Ureter (tissue), 1 donor: ENCODE results near the gene USE1. TPM values are rescaled to one million over a fixed set of nuclear protein-coding genes. Genes with fewer than 3 reads are reported as not detected.

ENCODE experiments used
- DNase-seq: peaks from one replicate; pipeline ENCODE4 v3.0.0-alpha.2; 2020; ENCODE audit warnings: low spot score
- total RNA-seq: library from RNA; stranded (reverse); gene quantifications from one replicate; pipeline ENCODE4 v1.2.4, GENCODE V29; 2023
- donor health status: DM: yes; HTN: yes; CAD: no.

Gene USE1
- total RNA-seq, 1 donor from 2014 or later, result 20.2 TPM

DNA sequence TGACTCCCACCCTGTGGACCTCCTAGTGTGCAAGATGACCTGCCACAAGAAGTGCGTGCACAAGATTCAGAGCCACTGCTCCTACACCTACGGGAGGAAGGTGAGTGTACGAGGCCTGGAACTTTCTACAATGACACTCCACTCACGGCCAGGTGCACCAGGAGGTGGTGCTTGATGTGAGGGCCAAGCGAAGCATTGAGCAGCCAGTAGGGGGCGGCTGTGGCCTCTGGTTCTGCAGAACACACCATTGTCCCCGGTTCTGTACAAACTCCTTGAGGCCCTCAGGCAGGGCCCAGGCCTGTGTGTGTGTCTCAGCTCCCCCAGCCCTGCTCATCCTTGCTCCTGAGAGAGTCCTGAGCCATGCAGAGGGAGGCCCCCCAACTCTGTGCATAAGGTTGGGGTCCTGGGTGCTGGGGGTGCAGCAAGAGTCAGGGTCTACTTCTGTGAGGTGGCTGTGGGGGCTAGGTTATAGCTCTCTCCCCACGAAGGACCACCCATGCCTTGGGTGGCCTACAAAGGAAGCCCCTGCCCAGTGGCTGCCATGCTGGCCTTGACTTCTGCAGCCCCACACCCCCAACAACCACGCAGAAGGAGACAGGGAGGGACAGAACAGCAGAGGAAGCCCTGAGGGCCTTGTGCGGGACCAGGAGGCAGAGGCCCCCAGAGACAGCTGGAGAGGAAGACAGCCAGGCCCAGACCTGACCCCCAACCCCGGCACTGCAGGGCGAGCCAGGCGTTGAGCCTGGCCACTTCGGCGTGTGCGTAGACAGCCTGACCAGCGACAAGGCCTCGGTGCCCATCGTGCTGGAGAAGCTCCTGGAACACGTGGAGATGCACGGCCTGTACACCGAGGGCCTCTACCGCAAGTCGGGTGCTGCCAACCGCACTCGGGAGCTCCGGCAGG is 9.7 kb upstream of the USE1 start:
- DNase-seq, result no peak

DNA sequence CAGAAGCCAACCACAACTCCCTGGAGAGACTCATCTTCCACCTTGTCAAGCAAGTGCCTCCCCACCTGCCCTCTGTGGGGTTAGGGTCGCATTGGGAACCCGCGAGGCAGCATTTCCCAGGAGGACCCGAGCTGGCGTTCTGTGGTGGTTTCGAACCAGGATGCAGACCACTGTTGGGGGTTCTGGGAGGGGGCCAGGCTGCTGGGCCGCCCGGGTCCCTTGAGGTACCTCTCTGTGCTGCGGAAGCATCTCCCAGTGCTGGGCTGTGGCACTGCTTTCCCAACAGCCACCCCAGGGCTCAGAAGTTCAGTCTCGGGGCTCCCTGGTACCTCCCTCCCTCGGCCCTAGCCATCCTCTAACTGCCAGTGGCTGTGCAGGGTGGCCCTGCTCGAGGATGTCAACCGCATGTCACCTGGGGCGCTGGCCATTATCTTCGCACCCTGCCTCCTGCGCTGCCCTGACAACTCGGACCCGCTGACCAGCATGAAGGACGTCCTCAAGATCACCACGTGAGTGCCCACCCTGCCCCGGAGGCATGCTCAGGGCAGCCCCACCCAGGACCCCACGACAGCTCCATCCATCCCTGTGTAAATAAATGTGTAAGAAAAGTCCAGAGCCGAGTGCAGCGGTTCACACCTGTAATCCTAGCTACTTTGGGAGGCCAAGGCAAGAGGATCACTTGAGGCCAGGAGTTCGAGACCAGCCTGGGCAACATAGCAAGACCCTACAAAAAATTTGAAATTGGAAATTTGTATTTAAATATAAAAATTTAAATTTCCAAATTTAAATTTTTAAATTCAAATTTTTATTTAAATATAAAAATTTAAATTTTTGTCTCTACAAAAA is 8.2 kb upstream of the USE1 start:
- no peak for DNase-seq

DNA sequence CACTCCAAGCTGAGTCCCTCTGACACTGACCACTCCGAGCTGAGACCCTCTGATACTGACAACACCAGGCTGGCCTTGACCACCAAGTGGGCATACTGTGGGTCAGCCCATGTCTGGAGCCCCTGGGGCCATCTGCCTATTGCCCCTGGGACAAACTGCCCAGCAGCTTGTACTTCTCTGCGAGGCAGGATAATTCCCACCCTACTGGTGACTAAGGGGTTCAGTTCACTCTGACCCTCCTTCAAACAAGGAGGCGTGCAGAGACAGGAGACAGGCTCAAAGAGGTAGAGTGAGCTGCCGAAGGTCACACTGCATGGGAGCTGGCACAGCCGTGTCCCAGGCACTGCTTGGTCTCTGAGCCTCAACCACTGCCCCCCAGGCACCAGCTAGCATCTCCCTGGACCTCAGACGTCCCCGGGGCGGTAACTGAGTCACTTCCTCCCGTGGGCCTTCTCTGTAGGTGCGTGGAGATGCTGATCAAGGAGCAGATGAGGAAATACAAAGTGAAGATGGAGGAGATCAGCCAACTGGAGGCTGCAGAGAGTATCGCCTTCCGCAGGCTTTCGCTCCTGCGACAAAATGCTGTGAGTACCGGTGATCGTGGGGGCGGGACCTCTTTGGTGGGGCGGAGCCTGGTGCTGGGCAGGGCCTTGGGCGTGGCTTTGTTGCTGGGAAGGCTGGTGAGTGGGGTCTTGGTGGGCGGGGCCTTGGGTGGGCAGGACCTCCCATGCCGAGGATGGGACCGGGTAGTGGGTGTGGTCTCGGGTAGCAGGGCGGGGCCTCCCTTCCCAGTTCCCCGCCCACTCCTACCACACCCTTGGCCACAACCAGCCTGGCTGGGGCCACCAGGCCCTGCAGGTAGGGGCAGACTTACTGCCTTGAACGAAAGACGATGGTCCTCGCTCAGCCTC is 5.8 kb upstream of the USE1 start:
- no peak for DNase-seq

DNA sequence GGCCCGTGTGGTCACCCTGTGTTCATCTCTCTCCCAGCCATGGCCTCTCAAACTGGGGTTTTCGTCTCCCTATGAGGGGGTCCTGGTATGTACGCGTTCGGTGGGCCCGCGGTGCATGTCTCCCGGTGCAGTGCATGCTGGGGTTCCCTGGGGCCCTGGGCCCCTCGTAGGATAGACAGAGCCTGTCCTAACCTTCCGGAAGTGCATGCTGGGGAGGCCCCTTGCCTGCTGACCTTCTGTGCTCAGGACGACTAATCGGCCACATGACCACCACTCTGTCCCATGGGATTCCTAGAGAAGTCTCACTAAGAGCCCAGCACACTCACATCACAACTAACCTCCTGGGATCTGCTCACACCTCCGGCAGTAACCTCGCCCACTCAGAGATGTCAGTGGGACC is 4.9 kb upstream of the USE1 start:
- no peak for DNase-seq

DNA sequence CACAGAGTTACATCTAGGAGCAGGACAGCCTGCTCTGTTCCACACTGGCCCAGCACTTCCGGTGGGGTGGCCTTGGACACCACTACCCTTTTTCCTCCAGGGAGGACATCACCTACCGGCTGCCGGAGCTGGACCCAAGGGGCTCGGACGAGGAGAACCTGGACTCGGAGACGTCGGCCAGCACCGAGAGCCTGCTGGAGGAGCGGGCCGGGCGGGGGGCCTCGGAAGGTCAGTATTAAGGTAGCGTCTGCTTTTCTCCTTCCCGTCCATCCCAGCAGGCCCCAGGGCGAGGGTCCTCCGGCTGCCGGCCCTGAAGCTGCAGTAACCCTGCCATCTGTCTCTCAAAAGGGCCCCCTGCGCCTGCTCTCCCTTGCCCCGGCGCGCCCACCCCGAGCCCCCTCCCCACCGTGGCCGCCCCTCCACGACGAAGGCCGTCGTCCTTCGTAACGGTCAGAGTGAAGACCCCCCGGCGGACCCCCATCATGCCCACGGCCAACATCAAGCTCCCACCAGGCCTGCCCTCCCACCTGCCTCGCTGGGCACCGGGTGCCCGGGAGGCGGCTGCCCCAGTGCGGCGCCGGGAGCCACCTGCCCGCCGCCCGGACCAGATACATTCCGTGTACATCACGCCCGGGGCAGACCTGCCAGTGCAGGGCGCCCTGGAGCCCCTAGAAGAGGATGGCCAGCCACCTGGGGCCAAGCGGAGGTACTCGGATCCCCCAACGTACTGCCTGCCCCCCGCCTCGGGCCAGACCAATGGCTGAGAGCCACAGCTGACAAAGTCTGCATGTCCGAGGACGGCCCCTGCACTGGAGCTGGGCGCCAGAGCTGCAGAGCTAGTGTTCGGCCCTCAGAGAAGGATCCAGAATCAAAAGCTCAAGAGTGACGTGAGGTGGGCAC is 3.4 kb upstream of the USE1 start:
- DNase-seq, result no peak

GRCh38 chr19:17213334-17213733 is 1.8 kb upstream of the USE1 start:
- no peak for DNase-seq

DNA sequence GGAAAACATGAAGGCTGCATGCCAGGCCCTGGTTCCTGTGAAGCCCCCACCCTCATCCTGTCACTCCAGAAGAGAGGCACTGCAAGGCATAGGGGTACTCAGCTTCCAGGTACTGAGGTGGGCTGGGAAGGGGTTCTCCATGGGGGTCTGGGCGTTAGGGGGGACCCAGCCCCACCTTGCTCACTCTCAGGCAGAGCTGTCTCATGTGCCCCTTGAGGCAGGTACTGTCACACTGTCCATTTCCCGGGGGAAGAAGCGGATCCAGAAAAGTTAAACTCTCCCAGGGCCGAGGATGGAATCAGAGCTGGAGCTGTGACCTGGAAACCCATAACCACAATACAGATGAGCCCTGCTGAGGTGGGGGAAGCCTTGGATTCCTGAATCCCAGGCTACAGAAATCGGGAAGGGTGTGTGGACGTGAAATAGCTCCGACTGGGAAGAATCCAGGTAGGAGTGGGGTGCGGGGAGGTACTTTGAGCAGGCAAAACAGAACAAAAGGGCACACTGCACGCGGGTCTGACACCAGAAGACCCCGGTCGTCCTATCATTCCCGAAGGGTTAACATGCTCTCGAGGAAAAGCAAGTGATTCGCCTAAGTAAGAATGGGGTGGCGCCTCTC is 540 bp upstream of the USE1 start:
- no peak for DNase-seq

DNA sequence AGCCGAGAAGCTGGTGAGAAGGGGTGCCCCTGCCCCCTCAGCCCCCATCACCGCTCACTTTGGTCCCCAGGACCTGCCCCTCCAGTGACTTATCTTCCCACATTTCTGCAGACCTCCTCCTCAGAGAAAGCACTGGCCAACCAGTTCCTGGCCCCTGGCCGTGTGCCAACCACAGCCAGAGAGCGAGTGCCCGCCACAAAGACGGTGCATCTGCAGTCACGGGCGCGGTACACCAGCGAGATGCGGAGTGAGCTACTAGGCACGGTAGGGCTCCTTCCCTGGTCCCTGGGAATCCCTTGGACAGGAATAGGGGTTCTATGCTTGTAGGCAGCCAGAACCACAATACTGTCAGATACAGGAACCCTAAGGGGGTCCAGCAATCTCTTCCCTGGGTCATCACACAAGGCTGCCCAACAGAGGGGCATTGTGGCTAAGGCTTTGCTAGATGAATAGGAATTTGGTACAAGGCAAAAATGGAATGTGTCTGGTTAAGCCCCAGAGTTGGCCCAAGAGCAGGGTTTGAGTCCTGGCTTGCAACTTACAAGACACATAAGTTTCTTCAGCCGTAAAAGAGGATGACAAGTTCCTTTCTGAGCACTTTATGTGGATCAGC is 1.0 kb downstream of the USE1 start:
- no peak for DNase-seq

- no peak for DNase-seq
These were observed 4.1 kb downstream of the USE1 start for GRCh38 chr19:17219286-17219685.

- no peak for DNase-seq
These were observed 5.1 kb downstream of the USE1 start for GRCh38 chr19:17220207-17220758.

GRCh38 chr19:17225053-17225452 is 9.9 kb downstream of the USE1 start:
- no peak for DNase-seq

DNA sequence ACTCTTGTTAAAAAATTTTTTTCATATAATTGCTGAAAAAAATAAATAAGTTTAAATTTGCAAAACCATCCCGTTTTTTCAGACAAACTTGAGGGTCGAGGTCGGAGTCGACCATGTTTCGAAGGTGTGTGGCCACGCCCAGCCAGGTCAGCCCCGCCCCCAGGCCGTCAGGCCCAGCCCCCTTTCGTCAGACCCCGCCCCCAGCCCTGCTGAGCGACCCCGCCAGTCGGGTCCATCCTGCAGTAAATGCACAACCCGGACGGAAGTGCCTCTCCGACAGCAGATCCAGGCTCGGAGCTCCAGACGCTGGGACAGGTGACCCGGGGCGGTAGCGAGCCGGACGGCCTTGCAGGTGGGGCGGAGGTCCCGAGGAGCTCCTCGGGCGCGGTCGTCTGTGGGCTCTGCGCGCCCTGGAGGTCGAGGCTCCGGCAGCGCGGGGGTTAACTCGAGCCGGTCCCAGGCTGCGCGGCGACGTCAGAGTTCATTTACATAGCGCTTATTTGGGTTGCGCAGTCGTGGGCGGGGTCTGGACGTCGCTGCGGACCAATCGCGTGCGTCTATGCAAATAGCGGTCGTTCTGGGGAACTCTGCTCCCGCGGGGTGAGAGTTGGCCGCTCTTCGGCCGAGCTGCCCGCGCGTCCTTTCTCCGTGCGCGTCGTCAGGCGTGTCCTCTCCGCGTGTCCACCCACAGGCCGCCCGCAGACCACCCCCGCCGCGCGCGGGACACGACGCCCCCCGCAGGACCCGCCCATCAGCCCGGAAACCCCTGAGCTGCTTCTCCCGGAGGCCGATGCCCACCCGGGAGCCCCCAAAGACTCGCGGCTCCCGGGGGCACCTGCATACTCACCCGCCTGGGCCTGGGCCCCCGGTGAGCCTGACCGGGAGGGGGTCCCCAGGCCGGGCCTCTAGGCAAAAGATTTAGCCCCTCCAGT is 11.1 kb downstream of the USE1 start, which contains the start of gene OCEL1:
TSS of gene OCEL1 (plus strand) at position 225 of the 932 bp plus-strand sequence. CDS start at position 247, 22 bp downstream.
- peak; percentile 98 for DNase-seq

DNA sequence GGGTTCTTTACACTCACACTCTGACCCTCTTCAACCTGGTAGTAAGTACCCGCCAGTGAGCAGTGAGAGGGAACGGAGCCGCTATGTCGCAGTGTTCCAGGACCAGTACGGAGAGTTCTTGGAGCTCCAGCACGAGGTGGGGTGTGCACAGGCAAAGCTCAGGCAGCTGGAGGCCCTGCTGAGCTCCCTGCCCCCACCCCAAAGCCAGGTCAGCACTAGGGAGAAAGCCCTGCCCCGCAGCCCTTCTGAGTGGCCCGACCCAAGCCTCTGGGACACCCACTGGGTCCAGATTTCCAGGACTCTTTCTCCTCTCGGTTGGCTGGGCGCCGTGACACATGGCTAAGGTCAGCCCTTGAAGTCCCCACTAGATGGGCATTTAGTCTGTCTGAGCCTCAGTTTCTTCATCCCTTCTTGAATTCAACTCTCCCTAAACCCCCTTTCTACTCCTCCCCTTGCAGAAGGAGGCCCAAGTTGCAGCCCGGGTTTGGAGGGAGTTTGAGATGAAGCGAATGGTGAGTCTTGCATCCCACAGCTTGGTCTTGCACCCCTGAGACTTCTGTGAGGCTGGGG is 12.7 kb downstream of the USE1 start:
- DNase-seq, result no peak

DNA sequence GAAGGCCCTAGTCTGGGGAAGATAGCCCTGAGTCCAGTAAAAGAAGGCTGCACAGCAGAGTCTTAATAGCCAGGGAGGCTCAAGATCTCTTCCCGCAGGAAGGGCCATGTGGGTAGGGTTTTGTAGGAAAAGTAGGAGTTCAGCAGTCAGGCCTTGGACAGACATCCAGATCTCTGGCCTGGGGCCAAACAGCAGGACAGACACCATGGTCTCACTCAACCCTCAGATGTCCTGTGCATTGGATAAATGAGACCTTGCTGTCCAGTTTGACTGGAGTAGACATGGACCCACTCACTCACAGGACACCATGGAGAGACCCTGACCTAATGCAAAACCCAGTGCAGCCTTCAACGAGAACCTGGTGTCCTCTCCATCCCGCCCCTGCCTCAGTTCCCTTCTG is 14.7 kb downstream of the USE1 start:
- no peak for DNase-seq

- no peak for DNase-seq
These were observed 17.1 kb downstream of the USE1 start for GRCh38 chr19:17232258-17232657.

DNA sequence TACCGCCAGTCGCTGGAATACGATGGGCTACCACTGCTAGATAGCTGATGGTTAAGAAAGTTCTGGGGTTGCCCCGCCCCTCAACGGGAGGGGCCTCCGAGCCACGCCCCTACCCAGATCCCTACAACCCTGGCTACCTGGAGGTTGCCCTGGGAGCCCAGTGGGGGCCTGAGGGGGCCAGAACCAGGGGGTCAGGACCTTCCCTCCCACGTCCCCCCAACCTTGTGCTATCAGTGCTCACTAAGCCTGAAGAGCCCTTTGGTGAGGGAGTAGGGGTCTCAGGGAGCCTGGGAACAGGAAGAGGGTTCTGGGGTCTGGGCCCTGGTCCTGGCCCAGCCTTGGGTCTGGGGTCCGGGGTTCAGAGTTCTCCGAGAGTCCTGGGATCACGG is 19.7 kb downstream of the USE1 start:
- DNase-seq, result no peak

DNA sequence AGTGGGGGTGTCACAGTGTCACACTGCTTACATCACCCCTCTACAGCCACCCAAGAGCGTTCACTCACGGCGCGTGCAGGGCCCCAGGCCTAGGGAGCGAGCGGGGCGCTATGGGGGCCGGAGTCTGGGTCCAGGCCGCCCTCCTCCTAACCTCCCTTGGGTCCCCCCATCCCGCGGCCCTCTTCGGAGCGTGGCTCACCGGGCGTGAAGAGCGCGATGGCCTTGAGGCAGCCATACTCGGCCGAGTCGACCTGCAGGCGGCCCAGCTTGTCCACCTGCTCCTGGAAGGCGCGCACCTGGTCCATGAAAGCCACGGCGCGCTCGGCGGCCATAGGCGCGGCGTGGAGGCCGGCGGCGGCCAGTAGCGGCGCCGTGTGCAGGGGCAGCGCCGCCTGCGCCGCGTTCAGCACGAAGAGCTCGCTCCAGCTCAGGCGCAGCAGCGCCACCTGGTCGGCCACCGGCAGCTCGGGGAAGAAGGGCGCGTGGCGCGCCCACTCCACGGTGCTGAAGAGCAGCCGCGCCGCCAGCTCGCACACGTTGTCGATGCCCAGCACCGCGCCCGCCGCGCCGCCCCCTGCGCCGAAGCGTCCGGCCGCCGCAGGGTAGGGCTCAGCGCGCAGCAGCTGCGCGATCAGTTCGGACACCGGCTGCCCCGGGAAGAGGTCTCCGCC is 20.3 kb downstream of the USE1 start:
- no peak for DNase-seq
